GM12865 (cell line): ENCODE results near the gene EPHX1.
A peak's percentile ranks its signal among the peaks of the same experiment; 100 is the strongest.

Experiments used
- DNase-seq: peaks from one replicate; pipeline ENCODE4 v3.0.0; 2010; ENCODE audit warnings: low read depth
- H3K4me3 ChIP-seq: 2 replicates; pipeline ENCODE4 v1.5.1; 2011; ENCODE audit warnings: mild to moderate bottlenecking, low read depth, low read length, control low read depth
- CTCF ChIP-seq: IDR thresholded peaks from 2 replicates; pipeline ENCODE4 v1.5.1; 2011; ENCODE audit warnings: low read length, control low read depth, low read depth, inconsistent platforms; ENCODE audit not compliant: insufficient read depth; ENCODE audit errors: missing control alignments

Gene EPHX1

GRCh38 chr1:225846331-225847310 lies 36.7 kb downstream of the EPHX1 start:
- DNase-seq, result no peak
- no peak for TF ChIP-seq CTCF
- no peak overlapping the region for H3K4me3 ChIP-seq

GRCh38 chr1:225847610-225848009 lies 37.7 kb downstream of the EPHX1 start:
- DNase-seq, result no peak
- TF ChIP-seq CTCF, result no peak
- no peak overlapping the region for H3K4me3 ChIP-seq

GRCh38 chr1:225848030-225848955 lies 38.4 kb downstream of the EPHX1 start:
- no peak for TF ChIP-seq CTCF
- peak; percentile 59 for DNase-seq
- H3K4me3 ChIP-seq, result no peak overlapping the region

- no peak overlapping the region for H3K4me3 ChIP-seq
- no peak for DNase-seq
- TF ChIP-seq CTCF, result no peak
Measured at GRCh38 chr1:225849925-225850324, 40.0 kb downstream of the EPHX1 start.

GRCh38 chr1:225850370-225850769 lies 40.4 kb downstream of the EPHX1 start:
- no peak for TF ChIP-seq CTCF
- H3K4me3 ChIP-seq, result no peak overlapping the region
- DNase-seq, result no peak

- no peak for TF ChIP-seq CTCF
- H3K4me3 ChIP-seq, result no peak overlapping the region
- peak; percentile 80 for DNase-seq
Measured at GRCh38 chr1:225851805-225852204, 41.9 kb downstream of the EPHX1 start.
